GM12878 (cell line): ENCODE results near the gene SCYGR2. TPM values are rescaled to one million over a fixed set of nuclear protein-coding genes. Genes with fewer than 3 reads are reported as not detected.
A peak's percentile ranks its signal among the peaks of the same experiment; 100 is the strongest.

Experiments
- ATAC-seq: fragments of 200-7000 bp; cut with Tn5 transposase; 3 replicates; pipeline ENCODE4 v1.9.1; 2020; ENCODE audit warnings: mild to moderate bottlenecking, moderate library complexity
- BruUV-seq: library from RNA; stranded (reverse); fragments of 400-500 nt; replicated peaks from 2 replicates; lab custom pipeline; 2021; lab: Mats Ljungman, UMichigan
- CTCF ChIA-PET: fragments of 300-600 bp; sonication (Branson Sonifier 250); formaldehyde crosslinking; extraction: SDS; loops from one replicate; lab custom pipeline; 2021; ENCODE audit warnings: inconsistent platforms; lab: Yijun Ruan, JAX
- POLR2A ChIA-PET: fragments of 350-600 bp; formaldehyde crosslinking; extraction: SDS; loops from one replicate; lab custom pipeline; 2021; ENCODE audit warnings: inconsistent platforms; lab: Charles Lee
- RAD21 ChIA-PET: fragments of 300-600 bp; sonication (Branson Sonifier 250); formaldehyde crosslinking; loops from one replicate; lab custom pipeline; 2023; ENCODE audit warnings: antibody characterized with exemption; ENCODE audit not compliant: unreplicated experiment; lab: Charles Lee
- SMC1A ChIA-PET: fragments of 300-600 bp; sonication (Branson Sonifier 250); formaldehyde crosslinking; loops from one replicate; lab custom pipeline; 2023; ENCODE audit not compliant: unreplicated experiment, uncharacterized antibody; lab: Charles Lee
- DNase-seq: peaks from one replicate; pipeline ENCODE4 v3.0.0-alpha.2; 2011; ENCODE audit warnings: low read depth, low spot score
- FAIRE-seq: peaks from 3 replicates; lab custom pipeline; 2011; peaks lifted over from hg19 to GRCh38; lab: Jason Lieb, UNC
- H2AFZ ChIP-seq: 2 replicates; pipeline ENCODE4 v1.6.0; 2011; ENCODE audit warnings: low read depth, low read length, control low read depth; ENCODE audit not compliant: control insufficient read depth
- H3K27ac ChIP-seq: 2 replicates; pipeline ENCODE4 v1.5.1; 2011; ENCODE audit warnings: control low read depth; ENCODE audit not compliant: control insufficient read depth, insufficient read depth
- H3K27me3 ChIP-seq, 2 experiments: replicated peaks in 1 of 2; 2 replicates each; pipeline versions ENCODE4 v1.6.0 to v1.6.1; 2011; ENCODE audit warnings: low read length in 1 of 2; ENCODE audit not compliant: control insufficient read depth in 2 of 2, insufficient read depth in 2 of 2
- H3K36me3 ChIP-seq, 2 experiments: 2 replicates each; pipeline ENCODE4 v1.5.1; 2011; ENCODE audit warnings: low read length in 1 of 2; ENCODE audit not compliant: control insufficient read depth in 2 of 2, insufficient read depth in 2 of 2
- H3K4me1 ChIP-seq: 2 replicates; pipeline ENCODE4 v1.6.1; 2011; ENCODE audit warnings: mild to moderate bottlenecking, low read length, moderate library complexity, mixed read lengths; ENCODE audit not compliant: control insufficient read depth, insufficient read depth
- H3K4me2 ChIP-seq: 2 replicates; pipeline ENCODE4 v1.6.0; 2011; ENCODE audit warnings: control low read depth; ENCODE audit not compliant: control insufficient read depth, insufficient read depth
- H3K4me3 ChIP-seq: fragments of 200-600 bp; sonication (generic); 2 replicates; pipeline ENCODE4 v1.5.1; 2016
- H3K79me2 ChIP-seq: 2 replicates; pipeline ENCODE4 v1.6.0; 2011; ENCODE audit warnings: low read length; ENCODE audit not compliant: control insufficient read depth, insufficient read depth
- H3K9ac ChIP-seq: 2 replicates; pipeline ENCODE4 v1.8.0; 2011; ENCODE audit warnings: low read length, control low read depth, mixed read lengths; ENCODE audit not compliant: control insufficient read depth, insufficient read depth
- H3K9me3 ChIP-seq: replicated peaks from 3 replicates; pipeline ENCODE4 v1.5.1; 2011; ENCODE audit warnings: mild to moderate bottlenecking, low read length; ENCODE audit not compliant: control insufficient read depth, insufficient read depth
- H4K20me1 ChIP-seq: 2 replicates; pipeline ENCODE4 v1.6.0; 2011; ENCODE audit not compliant: control insufficient read depth, insufficient read depth
- EED ChIP-seq: sonication (generic); IDR thresholded peaks from 2 replicates; pipeline ENCODE4 v1.6.1; 2016; ENCODE audit warnings: antibody characterized with exemption, low read depth
- ELK1 ChIP-seq: IDR thresholded peaks from 2 replicates; pipeline ENCODE4 v1.6.1; 2012; ENCODE audit warnings: low read depth, low read length, improper control_type of control experiment
- EP300 ChIP-seq, 2 experiments: fragments of 150-350 bp in 1 of 2; IDR thresholded peaks; 2 replicates each; pipeline ENCODE4 v1.6.1; 2011 to 2012; ENCODE audit warnings: low read depth in 2 of 2, low read length in 2 of 2, borderline replicate concordance in 1 of 2, improper control_type of control experiment in 1 of 2, inconsistent platforms in 1 of 2; ENCODE audit not compliant: control insufficient read depth in 1 of 2
- IKZF2 ChIP-seq, 2 experiments: fragments of 450-650 bp; IDR thresholded peaks; 2 replicates each; pipeline ENCODE4 v1.6.1; 2017; ENCODE audit warnings: mild to moderate bottlenecking in 2 of 2, moderate library complexity in 2 of 2
- NFXL1 ChIP-seq: fragments of 450-650 bp; IDR thresholded peaks from 2 replicates; pipeline ENCODE4 v1.6.1; 2017; ENCODE audit warnings: antibody characterized with exemption, mild to moderate bottlenecking, borderline replicate concordance
- NR2C1 ChIP-seq: fragments of 450-650 bp; IDR thresholded peaks from 2 replicates; pipeline ENCODE4 v1.6.1; 2017; ENCODE audit warnings: antibody characterized with exemption, mild to moderate bottlenecking, moderate library complexity
- RAD51 ChIP-seq: fragments of 450-650 bp; IDR thresholded peaks from 2 replicates; pipeline ENCODE4 v1.6.1; 2016; ENCODE audit warnings: moderate library complexity, mild to moderate bottlenecking, inconsistent platforms
- RCOR1 ChIP-seq: conservative IDR thresholded peaks from 2 replicates; pipeline ENCODE4 v1.6.1; 2012; ENCODE audit warnings: low read depth, low read length, improper control_type of control experiment
- REST ChIP-seq: IDR thresholded peaks from 2 replicates; pipeline ENCODE4 v1.6.1; 2012; ENCODE audit warnings: mild to moderate bottlenecking, low read depth, low read length
- RUNX3 ChIP-seq: IDR thresholded peaks from 2 replicates; pipeline ENCODE4 v1.6.1; 2012; ENCODE audit warnings: low read length, inconsistent platforms
- SP1 ChIP-seq: IDR thresholded peaks from one replicate; pipeline ENCODE4 v1.6.1; 2011; ENCODE audit warnings: low read depth, low read length
- ZNF592 ChIP-seq: fragments of 450-650 bp; IDR thresholded peaks from 2 replicates; pipeline ENCODE4 v1.6.1; 2017; ENCODE audit warnings: mild to moderate bottlenecking, moderate library complexity
- WGBS: methylation state at CpG from one replicate; pipeline ENCODE4 v1.1.6; 2016; ENCODE audit warnings: low lambda C conversion rate; ENCODE audit not compliant: insufficient replicate concordance, insufficient coverage; ENCODE audit errors: missing lambda C conversion rate; 5-methylcytosine and 5-hydroxymethylcytosine counted together
- in situ Hi-C: fragments of 300-500 bp; cut with MboI; formaldehyde crosslinking; loops from 9 replicates; pipeline ENCODE4 v1.14.3; 2018; ENCODE audit warnings: mixed read lengths
- intact Hi-C: fragments of 100-400 bp; cut with micrococcal nuclease; formaldehyde crosslinking; loops from one replicate; pipeline ENCODE4 v1.14.2; 2022; ENCODE audit not compliant: unreplicated experiment
- polyA plus RNA-seq, 11 experiments: library from polyadenylated mRNA; depleted of rRNA in 4 of 11; unstranded in 6 of 11; stranded (reverse) in 5 of 11; fragments of >200 nt; fragmentation: Nextera tagmentation in 4 of 11; fragmentation: Illumina TruSeq in 1 of 11; extraction: Ambion mirVana in 4 of 11; extraction: Trizol in 1 of 11; gene quantifications; 1 replicate in 1 of 11; 2 replicates in 10 of 11; pipeline versions ENCODE4 v1.2.1 to v1.2.3, GENCODE V29; 2011 to 2016; ENCODE audit warnings: inconsistent platforms in 2 of 11, missing spikeins in 2 of 11, low read depth in 1 of 11
- total RNA-seq, 4 experiments: library from RNA; depleted of rRNA in 3 of 4; stranded (reverse); fragments of >200 nt in 3 of 4; fragmentation: Illumina TruSeq in 1 of 4; extraction: Trizol in 1 of 4; gene quantifications; 2 replicates each; pipeline versions ENCODE4 v1.2.1 to v1.2.3, GENCODE V29; 2013 to 2021

SCYGR2 gene
- total and polyA plus RNA-seq, 10 of the 15 experiments (the other 5 are each of a cell fraction or from before 2014, with no cell fraction given) = not detected

- SMC1A ChIA-PET = interaction anchor here (0.6 to 1.4 kb wide), 2 partner anchors 13 to 48 kb away, joined by 3 read pairs; no protein-coding TSS in a partner anchor
- no peak overlapping the region for H3K27ac ChIP-seq
- 67% methylated on average over 2 of the region's 2 CpGs for WGBS
- no peaks in the 10 kb centered on the region for H3K79me2 ChIP-seq
- intact Hi-C loops = no loop called here
- TF ChIP-seq ELK1 = no peak
- no peak for TF ChIP-seq REST
- no peak for TF ChIP-seq ZNF592
- TF ChIP-seq IKZF2 (IDR thresholded peaks at IDR 0.05) = peak in 1 of 2 experiments; percentile 19; a peak in 1 of 4 replicates
- TF ChIP-seq EED = no peak
- TF ChIP-seq EP300 (IDR thresholded peaks at IDR 0.05; ENCODE audit: borderline replicate concordance in 1 of 2, control insufficient read depth in 1 of 2, low read depth in 2 of 2, low read length in 2 of 2) = no peak
- TF ChIP-seq RAD51 = no peak
- TF ChIP-seq NR2C1 = no peak
- no peak for TF ChIP-seq RCOR1
- no peak for TF ChIP-seq NFXL1
- TF ChIP-seq SP1 = no peak
- peak; percentile 53; the same call in 1 of the 2 replicates for TF ChIP-seq RUNX3
- H4K20me1 ChIP-seq = no peaks in the 10 kb centered on the region
- POLR2A ChIA-PET = no interaction called here
- ATAC-seq = peak; percentile 45
- FAIRE-seq = peak; percentile 66
- RAD21 ChIA-PET = interaction anchor here (1.4 kb wide), 1 partner anchor 204 kb away, joined by 3 read pairs; no protein-coding TSS in a partner anchor
- BruUV-seq = no TSS peak
- H3K9me3 ChIP-seq = no peaks in the 10 kb centered on the region
- DNase-seq = no peak
- H3K4me2 ChIP-seq = peak overlapping the region; percentile 14; the same call in 1 of the 2 replicates
- CTCF ChIA-PET = interaction anchor here (0.7 to 1.5 kb wide), 3 partner anchors 21 to 211 kb away, joined by 3 read pairs; no protein-coding TSS in a partner anchor
- no peak overlapping the region for H3K4me3 ChIP-seq
- no peaks in the 10 kb centered on the region for H3K36me3 ChIP-seq
- no peak overlapping the region for H2AFZ ChIP-seq
- in situ Hi-C loops = no loop called here
- H3K4me1 ChIP-seq = peaks cover 3% of the 10 kb centered on the region; the same call in 1 of the 2 replicates
- no peak overlapping the region for H3K9ac ChIP-seq
- no peaks in the 10 kb centered on the region for H3K27me3 ChIP-seq
Observed at GRCh38 chr2:227610123-227610522, 11.4 kb downstream of the SCYGR2 start.
